ENCODE data around the gene AIG1.
A peak's percentile ranks its signal among the peaks of the same experiment; 100 is the strongest.
"Not testable (repeated sequence)": the region's sequence is repeated elsewhere in the genome, so short reads cannot be mapped to it uniquely, and the experiment has no call there.

AIG1 gene

GRCh38 chr6:143234734-143235133 is 174.0 kb downstream of the AIG1 start:
- Mint-ChIP-seq H3K4me3 (no peak overlapping the region), H3K4me1 (ENCODE audit: low read depth in 2 of 2) (no peaks in the 10 kb centered on the region), H3K36me3 (ENCODE audit: insufficient read depth) (no peaks in the 10 kb centered on the region), H3K9me3 (no peaks in the 10 kb centered on the region), H3K27ac (no peak overlapping the region), H3K27me3 (no peaks in the 10 kb centered on the region)
- no peak for DNase-seq
- ATAC-seq (replicated peaks) = no peak

DNA sequence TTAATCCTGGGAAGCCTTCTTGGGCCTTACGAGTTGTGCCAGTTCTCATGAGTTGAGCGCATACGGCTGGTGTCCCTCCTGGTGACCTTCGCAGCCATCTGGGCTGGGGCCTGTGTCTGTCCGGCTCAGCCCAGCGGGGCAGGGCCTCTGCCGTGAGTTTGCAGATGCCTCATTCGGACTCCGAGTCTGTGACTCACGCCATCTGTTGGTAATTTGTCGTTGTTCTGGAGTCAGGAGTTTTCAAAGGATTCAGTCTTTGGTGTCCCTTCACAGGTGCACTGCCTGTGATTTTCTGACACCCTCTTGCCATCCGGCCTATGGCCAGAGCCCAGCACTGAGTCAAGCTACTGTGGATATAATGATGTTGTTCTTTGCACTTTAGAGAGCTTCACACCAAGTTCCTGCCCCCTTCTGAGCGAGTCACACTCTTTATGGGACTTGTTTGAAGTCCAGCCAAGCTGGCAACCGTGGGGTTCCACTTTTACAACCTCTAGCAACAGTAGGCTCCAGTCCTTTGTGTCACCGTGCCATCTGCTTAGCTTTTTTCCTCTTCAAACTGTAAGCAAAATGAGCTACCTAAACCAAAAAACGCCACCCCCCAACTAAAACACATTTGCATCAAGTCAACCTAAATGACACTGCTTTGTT is 175.6 kb downstream of the AIG1 start:
- no peak for ATAC-seq (replicated peaks)
- Mint-ChIP-seq H3K36me3 (ENCODE audit: insufficient read depth) (no peaks in the 10 kb centered on the region), H3K4me3 (no peak overlapping the region), H3K27ac (peak overlapping the region in 1 of 2 donors; percentile 12), H3K4me1 (ENCODE audit: low read depth in 2 of 2) (no peaks in the 10 kb centered on the region), H3K27me3 (no peaks in the 10 kb centered on the region), H3K9me3 (no peaks in the 10 kb centered on the region)
- DNase-seq = no peak

- H3K4me1 Mint-ChIP-seq (ENCODE audit: low read depth in 2 of 2) = no peaks in the 10 kb centered on the region
- no peak overlapping the region for H3K27ac Mint-ChIP-seq
- H3K9me3 Mint-ChIP-seq = no peaks in the 10 kb centered on the region
- no peak for DNase-seq
- no peaks in the 10 kb centered on the region for H3K36me3 Mint-ChIP-seq (ENCODE audit: insufficient read depth)
- no peak for ATAC-seq (replicated peaks)
- no peak overlapping the region for H3K4me3 Mint-ChIP-seq
- H3K27me3 Mint-ChIP-seq = no peaks in the 10 kb centered on the region
Observed at GRCh38 chr6:143238306-143238705, 177.6 kb downstream of the AIG1 start.

GRCh38 chr6:143241111-143241510 is 180.4 kb downstream of the AIG1 start:
- Mint-ChIP-seq H3K27ac (no peak overlapping the region), H3K9me3 (no peaks in the 10 kb centered on the region), H3K4me3 (no peak overlapping the region), H3K4me1 (ENCODE audit: low read depth in 2 of 2) (peaks cover 0 to 2% of the 10 kb centered on the region in 2 donors), H3K36me3 (ENCODE audit: insufficient read depth) (no peaks in the 10 kb centered on the region), H3K27me3 (no peaks in the 10 kb centered on the region)
- no peak for DNase-seq
- no peak for ATAC-seq (replicated peaks)

GRCh38 chr6:143241911-143242310 is 181.2 kb downstream of the AIG1 start:
- Mint-ChIP-seq H3K27ac (no peak overlapping the region), H3K4me1 (ENCODE audit: low read depth in 2 of 2) (peaks cover 0 to 2% of the 10 kb centered on the region in 2 donors), H3K9me3 (no peaks in the 10 kb centered on the region), H3K27me3 (no peaks in the 10 kb centered on the region), H3K36me3 (ENCODE audit: insufficient read depth) (no peaks in the 10 kb centered on the region), H3K4me3 (no peak overlapping the region)
- ATAC-seq (replicated peaks) (no peak), DNase-seq (no peak)

DNA sequence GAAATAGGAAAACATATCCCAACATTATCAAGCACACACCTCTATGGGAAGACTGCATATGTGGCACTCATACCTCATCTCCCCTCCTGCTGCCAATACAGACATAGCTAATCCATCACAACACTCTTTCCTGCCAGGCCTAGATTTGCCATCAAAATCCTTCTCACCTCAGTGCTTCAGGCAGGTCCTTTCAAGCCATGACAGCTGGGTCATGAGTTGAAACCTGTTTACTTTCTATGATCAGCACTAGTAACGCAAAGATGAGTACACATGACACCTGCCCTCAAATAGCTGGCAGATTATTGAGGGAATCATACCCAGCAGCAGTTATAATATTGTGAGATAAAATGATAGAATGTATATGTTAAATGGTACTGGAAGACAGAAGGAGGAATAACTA is 183.1 kb downstream of the AIG1 start:
- no peak overlapping the region for H3K27ac Mint-ChIP-seq
- H3K4me3 Mint-ChIP-seq = no peak overlapping the region
- no peaks in the 10 kb centered on the region for H3K27me3 Mint-ChIP-seq
- no peaks in the 10 kb centered on the region for H3K9me3 Mint-ChIP-seq
- ATAC-seq (replicated peaks) (no peak), DNase-seq (no peak)
- no peaks in the 10 kb centered on the region for H3K36me3 Mint-ChIP-seq (ENCODE audit: insufficient read depth)
- H3K4me1 Mint-ChIP-seq (ENCODE audit: low read depth in 2 of 2) = peaks cover 0 to 2% of the 10 kb centered on the region in 2 donors

- Mint-ChIP-seq H3K36me3 (ENCODE audit: insufficient read depth) (no peaks in the 10 kb centered on the region), H3K27me3 (no peaks in the 10 kb centered on the region), H3K9me3 (no peaks in the 10 kb centered on the region), H3K4me3 (no peak overlapping the region), H3K27ac (no peak overlapping the region), H3K4me1 (ENCODE audit: low read depth in 2 of 2) (peaks cover 0 to 2% of the 10 kb centered on the region in 2 donors)
- ATAC-seq (replicated peaks) = no peak
- no peak for DNase-seq
Observed at GRCh38 chr6:143245656-143246055, 185.0 kb downstream of the AIG1 start.

DNA sequence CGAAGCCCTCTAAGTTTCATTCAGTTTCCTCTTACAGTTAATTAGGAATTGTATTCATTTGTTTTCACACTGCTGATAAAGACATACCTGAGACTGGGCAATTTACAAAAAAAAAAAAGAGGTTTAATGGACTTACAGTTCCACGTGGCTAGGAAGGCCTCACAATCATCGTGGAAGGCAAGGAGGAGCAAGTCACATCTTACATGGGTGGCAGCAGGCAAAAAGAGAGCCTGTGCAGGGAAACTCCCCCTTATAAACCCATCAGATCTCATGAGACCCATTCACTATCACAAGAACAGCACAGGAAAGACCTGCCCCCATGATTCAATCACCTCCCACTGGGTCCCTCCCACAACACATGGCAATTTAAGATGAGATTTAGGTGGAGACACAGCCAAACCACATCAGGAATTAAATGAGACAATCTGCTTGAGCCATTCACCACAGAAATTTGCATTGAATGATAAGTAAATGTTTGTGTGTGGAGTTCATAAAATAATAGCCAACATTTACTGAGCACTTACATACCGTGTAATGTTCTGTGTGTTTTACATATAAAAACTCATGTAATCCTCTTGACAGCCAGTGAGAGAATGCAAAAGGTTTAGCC is 185.6 kb downstream of the AIG1 start:
- not testable (repeated sequence) for H3K9me3 Mint-ChIP-seq; ATAC-seq (replicated peaks); H3K27ac Mint-ChIP-seq; H3K27me3 Mint-ChIP-seq; H3K4me3 Mint-ChIP-seq; H3K4me1 Mint-ChIP-seq (ENCODE audit: low read depth in 2 of 2); H3K36me3 Mint-ChIP-seq (ENCODE audit: insufficient read depth); DNase-seq

DNA sequence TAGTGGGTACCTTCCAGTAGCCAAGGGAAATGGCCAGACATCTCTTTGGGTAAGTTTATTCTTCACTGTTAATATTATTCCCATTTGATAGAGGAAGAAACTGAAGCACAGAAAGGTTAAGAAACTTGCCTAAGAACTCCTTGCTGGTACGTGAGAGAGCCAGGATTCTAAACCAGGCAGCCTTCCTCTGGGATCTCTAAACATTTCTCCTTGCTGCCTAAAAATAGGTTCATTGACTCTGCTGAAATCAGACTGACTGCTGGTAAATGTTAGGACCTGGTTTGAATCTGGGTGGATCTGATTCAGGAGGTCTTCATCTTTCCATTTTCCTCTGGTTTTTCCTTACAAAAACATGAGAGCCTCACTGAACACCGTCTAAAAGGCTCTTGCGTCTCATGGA is 186.9 kb downstream of the AIG1 start:
- ATAC-seq (replicated peaks) = no peak
- DNase-seq = no peak
- H3K9me3 Mint-ChIP-seq = no peaks in the 10 kb centered on the region
- H3K4me1 Mint-ChIP-seq (ENCODE audit: low read depth in 2 of 2) = peaks cover 0 to 2% of the 10 kb centered on the region in 2 donors
- no peaks in the 10 kb centered on the region for H3K36me3 Mint-ChIP-seq (ENCODE audit: insufficient read depth)
- H3K4me3 Mint-ChIP-seq = no peak overlapping the region
- no peaks in the 10 kb centered on the region for H3K27me3 Mint-ChIP-seq
- no peak overlapping the region for H3K27ac Mint-ChIP-seq

DNA sequence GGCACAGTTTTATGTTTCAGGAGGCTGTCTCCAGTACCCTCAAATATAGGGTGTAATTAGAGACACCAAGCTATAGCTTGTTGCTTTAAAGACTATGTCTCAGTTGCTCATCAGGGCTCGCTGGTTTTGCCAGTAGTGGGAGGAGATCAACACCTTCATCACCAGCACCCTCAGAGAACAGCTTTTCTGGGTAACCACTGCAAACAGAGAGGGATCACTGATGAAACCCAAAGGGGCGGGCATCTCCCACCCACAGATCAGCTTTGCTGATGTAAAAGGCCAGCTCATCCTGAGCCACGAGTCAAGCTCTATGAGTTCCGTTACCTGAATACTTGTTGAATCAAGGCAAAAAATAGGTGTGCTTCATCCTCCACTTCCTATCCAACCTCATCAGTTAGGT is 187.7 kb downstream of the AIG1 start:
- DNase-seq (no peak), ATAC-seq (replicated peaks) (no peak)
- Mint-ChIP-seq H3K27me3 (no peaks in the 10 kb centered on the region), H3K9me3 (no peaks in the 10 kb centered on the region), H3K4me1 (ENCODE audit: low read depth in 2 of 2) (peaks cover 0 to 2% of the 10 kb centered on the region in 2 donors), H3K27ac (no peak overlapping the region), H3K36me3 (ENCODE audit: insufficient read depth) (no peaks in the 10 kb centered on the region), H3K4me3 (no peak overlapping the region)

DNA sequence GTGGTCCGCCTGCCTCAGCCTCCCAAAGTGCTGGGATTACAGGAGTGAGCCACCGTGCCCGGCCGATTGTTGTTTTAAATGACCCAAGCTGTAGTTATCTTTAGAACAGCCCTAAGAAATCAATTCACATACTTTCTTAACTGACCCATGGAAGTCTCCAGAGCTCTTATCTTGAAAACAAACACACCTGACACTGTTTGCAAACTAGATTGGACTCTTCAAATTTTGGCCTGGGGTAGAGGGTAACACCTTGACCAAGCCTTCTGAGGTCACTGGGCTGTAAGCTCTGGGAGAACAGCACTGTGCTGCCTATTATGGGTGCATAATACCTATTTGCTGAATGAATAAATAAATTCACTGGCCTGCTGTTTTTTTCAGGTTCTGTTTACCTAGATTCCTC is 190.6 kb downstream of the AIG1 start:
- no peaks in the 10 kb centered on the region for H3K4me1 Mint-ChIP-seq (ENCODE audit: low read depth in 2 of 2)
- no peaks in the 10 kb centered on the region for H3K36me3 Mint-ChIP-seq (ENCODE audit: insufficient read depth)
- H3K4me3 Mint-ChIP-seq = no peak overlapping the region
- H3K27ac Mint-ChIP-seq = no peak overlapping the region
- H3K27me3 Mint-ChIP-seq = no peaks in the 10 kb centered on the region
- ATAC-seq (replicated peaks) (no peak), DNase-seq (no peak)
- H3K9me3 Mint-ChIP-seq = no peaks in the 10 kb centered on the region

GRCh38 chr6:143252961-143253360 is 192.3 kb downstream of the AIG1 start:
- Mint-ChIP-seq H3K36me3 (ENCODE audit: insufficient read depth) (no peaks in the 10 kb centered on the region), H3K27ac (no peak overlapping the region), H3K4me3 (no peak overlapping the region), H3K4me1 (ENCODE audit: low read depth in 2 of 2) (no peaks in the 10 kb centered on the region), H3K27me3 (no peaks in the 10 kb centered on the region), H3K9me3 (no peaks in the 10 kb centered on the region)
- DNase-seq (no peak), ATAC-seq (replicated peaks) (no peak)

GRCh38 chr6:143253586-143253985 is 192.9 kb downstream of the AIG1 start:
- Mint-ChIP-seq H3K27me3 (no peaks in the 10 kb centered on the region), H3K27ac (no peak overlapping the region), H3K4me1 (ENCODE audit: low read depth in 2 of 2) (no peaks in the 10 kb centered on the region), H3K4me3 (no peak overlapping the region), H3K36me3 (ENCODE audit: insufficient read depth) (no peaks in the 10 kb centered on the region), H3K9me3 (no peaks in the 10 kb centered on the region)
- DNase-seq (no peak), ATAC-seq (replicated peaks) (no peak)

GRCh38 chr6:143258945-143259344 is 198.3 kb downstream of the AIG1 start:
- no peak for DNase-seq
- Mint-ChIP-seq H3K4me1 (ENCODE audit: low read depth in 2 of 2) (no peaks in the 10 kb centered on the region), H3K36me3 (ENCODE audit: insufficient read depth) (no peaks in the 10 kb centered on the region), H3K9me3 (no peaks in the 10 kb centered on the region), H3K27me3 (no peaks in the 10 kb centered on the region), H3K27ac (no peak overlapping the region), H3K4me3 (no peak overlapping the region)
- no peak for ATAC-seq (replicated peaks)

All from effector memory CD8-positive, alpha-beta T cell (primary cell).